Osteoblast (primary cell): ENCODE results near the gene SLC6A9. TPM values are rescaled to one million over a fixed set of nuclear protein-coding genes. Genes with fewer than 3 reads are reported as not detected.

Experiments
- DNase-seq: peaks from one replicate; pipeline ENCODE4 v3.0.0; 2011; ENCODE audit warnings: low spot score, mixed read lengths; ENCODE audit not compliant: insufficient read length; ENCODE audit errors: missing footprints
- H2AFZ ChIP-seq: 2 replicates; pipeline ENCODE4 v1.6.0; 2011; ENCODE audit warnings: mild to moderate bottlenecking, low read length
- H3K27ac ChIP-seq: 2 replicates; pipeline ENCODE4 v1.5.1; 2011; ENCODE audit warnings: mild to moderate bottlenecking, low read depth, low read length, moderate library complexity
- H3K27me3 ChIP-seq: 2 replicates; pipeline ENCODE4 v1.6.0; 2012; ENCODE audit warnings: mild to moderate bottlenecking, control low read depth, inconsistent platforms, low read length, moderate library complexity; ENCODE audit not compliant: insufficient read depth
- H3K36me3 ChIP-seq: 2 replicates; pipeline ENCODE4 v1.5.1; 2011; ENCODE audit warnings: mild to moderate bottlenecking, low read length, control low read depth, moderate library complexity; ENCODE audit not compliant: insufficient read depth
- H3K4me1 ChIP-seq: 2 replicates; pipeline ENCODE4 v1.5.1; 2011; ENCODE audit warnings: mild to moderate bottlenecking, low read length, control low read depth, moderate library complexity; ENCODE audit not compliant: insufficient read depth
- H3K4me2 ChIP-seq: 2 replicates; pipeline ENCODE4 v1.6.0; 2011; ENCODE audit warnings: mild to moderate bottlenecking, low read length; ENCODE audit not compliant: insufficient read depth
- H3K4me3 ChIP-seq: fragments of 200-600 bp; sonication (generic); 3 replicates; pipeline ENCODE4 v1.5.1; 2012; ENCODE audit warnings: mild to moderate bottlenecking, low read length, inconsistent platforms; ENCODE audit not compliant: insufficient read depth
- H3K79me2 ChIP-seq: 2 replicates; pipeline ENCODE4 v1.6.0; 2012; ENCODE audit warnings: mild to moderate bottlenecking, low read length, control low read depth, inconsistent platforms; ENCODE audit not compliant: insufficient read depth
- H3K9me3 ChIP-seq: 2 replicates; pipeline ENCODE4 v1.5.1; 2011; ENCODE audit warnings: low read depth, low read length, control low read depth
- H4K20me1 ChIP-seq: 2 replicates; pipeline ENCODE4 v1.6.0; 2012; ENCODE audit warnings: mild to moderate bottlenecking, low read length, control low read depth; ENCODE audit not compliant: insufficient read depth
- total RNA-seq: library from RNA; depleted of rRNA; stranded (reverse); fragments of >200 nt; gene quantifications from 2 replicates; pipeline ENCODE4 v1.2.3, GENCODE V29; 2012
- TF ChIP-seq, protein P1 (sequence below): IDR thresholded peaks from 2 replicates; pipeline ENCODE4 v1.5.1; 2011; ENCODE audit warnings: mild to moderate bottlenecking, low read depth, low read length, moderate library complexity; ENCODE audit errors: extremely low read depth

SLC6A9 gene
- total RNA-seq: 18.5 and 19.4 TPM in 2 replicates

DNA sequence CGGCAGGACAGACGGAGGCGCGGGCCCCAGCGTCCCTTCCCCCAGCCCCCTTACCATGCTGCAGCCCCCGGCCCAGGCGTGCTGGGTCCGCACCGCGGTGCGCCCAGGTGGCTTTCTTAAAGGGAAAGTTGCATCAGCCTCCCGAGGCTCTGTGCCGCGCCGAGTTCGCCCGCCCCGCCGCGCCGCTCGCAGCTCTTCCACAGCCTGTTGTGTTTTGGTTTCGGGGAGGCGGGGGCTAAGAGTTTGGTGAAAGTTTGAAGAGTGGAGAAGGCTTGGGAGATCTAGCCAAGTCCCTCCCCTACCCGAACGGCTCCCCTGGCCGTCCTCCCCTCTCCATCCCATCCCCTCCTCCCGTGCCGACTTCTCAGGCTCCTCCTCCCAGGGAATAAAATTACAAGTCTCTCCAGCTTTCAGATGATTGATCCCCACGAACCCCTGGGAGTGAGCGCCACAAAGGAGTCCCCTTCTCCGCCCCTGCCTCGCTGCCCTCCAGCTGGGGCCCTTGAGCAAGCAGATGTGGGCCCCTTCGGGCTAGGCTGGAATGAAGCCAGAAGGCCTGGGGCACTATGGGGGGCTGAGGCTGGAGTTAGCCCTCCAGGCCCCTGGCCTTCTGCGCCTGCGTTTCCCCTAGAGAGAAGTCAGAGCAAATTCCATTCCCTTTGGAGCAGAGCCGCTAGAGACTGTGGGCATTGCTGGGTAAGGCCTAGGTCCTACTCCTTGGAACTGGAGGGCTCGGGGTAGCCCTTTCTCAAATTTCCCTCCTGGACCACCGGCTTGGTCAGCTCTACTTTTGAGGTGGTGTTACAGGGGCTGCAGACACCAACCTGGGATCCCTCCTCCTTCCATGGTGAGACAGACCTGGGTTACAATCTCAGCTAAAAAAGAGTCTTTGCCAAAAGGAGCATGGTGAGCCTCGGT lies at the start of gene SLC6A9:
Gene SLC6A9 (minus strand): TSS at position 211 of the 918 bp plus-strand sequence. CDS start 7,185 bp downstream, outside the sequence.
- Histone ChIP-seq H3K4me2 (peak within 1 kb of the TSS; percentile 94), H3K4me1 (peaks cover 20% of the 10 kb centered on the region), H3K4me3 (peak within 1 kb of the TSS; percentile 75), H2AFZ (peak within 1 kb of the TSS; percentile 65), H3K27me3 (no peaks in the 10 kb centered on the region), H3K79me2 (no peaks in the 10 kb centered on the region), H3K36me3 (no peaks in the 10 kb centered on the region), H3K9me3 (no peaks in the 10 kb centered on the region), H3K27ac (no peak within 1 kb of the TSS), H4K20me1 (no peaks in the 10 kb centered on the region)
- TF ChIP-seq, protein P1, sequence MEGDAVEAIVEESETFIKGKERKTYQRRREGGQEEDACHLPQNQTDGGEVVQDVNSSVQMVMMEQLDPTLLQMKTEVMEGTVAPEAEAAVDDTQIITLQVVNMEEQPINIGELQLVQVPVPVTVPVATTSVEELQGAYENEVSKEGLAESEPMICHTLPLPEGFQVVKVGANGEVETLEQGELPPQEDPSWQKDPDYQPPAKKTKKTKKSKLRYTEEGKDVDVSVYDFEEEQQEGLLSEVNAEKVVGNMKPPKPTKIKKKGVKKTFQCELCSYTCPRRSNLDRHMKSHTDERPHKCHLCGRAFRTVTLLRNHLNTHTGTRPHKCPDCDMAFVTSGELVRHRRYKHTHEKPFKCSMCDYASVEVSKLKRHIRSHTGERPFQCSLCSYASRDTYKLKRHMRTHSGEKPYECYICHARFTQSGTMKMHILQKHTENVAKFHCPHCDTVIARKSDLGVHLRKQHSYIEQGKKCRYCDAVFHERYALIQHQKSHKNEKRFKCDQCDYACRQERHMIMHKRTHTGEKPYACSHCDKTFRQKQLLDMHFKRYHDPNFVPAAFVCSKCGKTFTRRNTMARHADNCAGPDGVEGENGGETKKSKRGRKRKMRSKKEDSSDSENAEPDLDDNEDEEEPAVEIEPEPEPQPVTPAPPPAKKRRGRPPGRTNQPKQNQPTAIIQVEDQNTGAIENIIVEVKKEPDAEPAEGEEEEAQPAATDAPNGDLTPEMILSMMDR: no peak
- peak; percentile 94 for DNase-seq

DNA sequence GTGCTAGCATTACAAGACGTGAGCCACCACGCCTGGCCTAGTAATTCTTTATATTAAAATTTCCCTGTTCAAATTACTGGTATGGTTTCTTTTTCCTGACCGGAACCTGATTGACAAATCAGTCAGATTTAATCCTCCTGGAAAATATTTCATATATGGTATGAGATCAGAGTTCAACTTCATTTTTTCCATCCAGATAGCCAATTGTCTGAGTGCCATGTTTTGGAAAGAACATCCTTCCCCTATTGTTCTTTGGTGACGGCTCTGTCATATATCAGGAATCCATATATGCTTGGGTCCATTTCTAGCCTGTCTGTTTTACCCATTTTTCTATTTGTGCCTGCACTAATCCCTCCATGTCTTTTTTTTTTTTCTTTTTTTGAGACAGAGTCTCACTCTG lies 48.3 kb upstream of the SLC6A9 start:
- TF ChIP-seq, protein P1: no peak
- H3K36me3 ChIP-seq: no peaks in the 10 kb centered on the region
- no peaks in the 10 kb centered on the region for H3K4me1 ChIP-seq
- no peak overlapping the region for H3K4me3 ChIP-seq
- H2AFZ ChIP-seq: no peak overlapping the region
- no peaks in the 10 kb centered on the region for H3K9me3 ChIP-seq
- no peak overlapping the region for H3K4me2 ChIP-seq
- H3K79me2 ChIP-seq: no peaks in the 10 kb centered on the region
- no peaks in the 10 kb centered on the region for H3K27me3 ChIP-seq
- no peak overlapping the region for H3K27ac ChIP-seq
- H4K20me1 ChIP-seq: no peaks in the 10 kb centered on the region
- no peak for DNase-seq

DNA sequence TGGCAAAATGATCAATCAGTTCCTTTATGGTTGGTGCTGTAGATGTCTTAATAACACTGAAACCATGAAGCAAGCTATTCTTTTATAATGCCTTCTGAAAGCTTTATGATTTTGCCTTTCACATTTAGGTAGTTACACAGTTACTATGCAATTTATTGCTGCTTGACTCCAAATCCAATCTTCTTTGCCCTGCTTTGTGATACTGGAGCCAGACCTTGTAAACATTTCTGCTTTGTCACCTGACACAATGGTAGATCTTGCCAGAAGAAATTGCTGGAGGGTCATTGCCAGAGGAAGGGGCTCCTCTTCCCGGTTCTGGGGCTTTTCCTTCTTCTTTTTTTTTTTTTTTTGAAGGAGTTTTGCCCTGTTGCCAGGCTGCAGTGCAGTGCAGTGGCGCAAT lies 46.8 kb upstream of the SLC6A9 start:
- no peak overlapping the region for H3K4me2 ChIP-seq
- no peaks in the 10 kb centered on the region for H3K27me3 ChIP-seq
- DNase-seq: no peak
- no peaks in the 10 kb centered on the region for H3K79me2 ChIP-seq
- no peaks in the 10 kb centered on the region for H4K20me1 ChIP-seq
- TF ChIP-seq, protein P1: no peak
- H3K27ac ChIP-seq: no peak overlapping the region
- H3K36me3 ChIP-seq: no peaks in the 10 kb centered on the region
- no peaks in the 10 kb centered on the region for H3K9me3 ChIP-seq
- H3K4me1 ChIP-seq: no peaks in the 10 kb centered on the region
- H2AFZ ChIP-seq: no peak overlapping the region
- H3K4me3 ChIP-seq: no peak overlapping the region

DNA sequence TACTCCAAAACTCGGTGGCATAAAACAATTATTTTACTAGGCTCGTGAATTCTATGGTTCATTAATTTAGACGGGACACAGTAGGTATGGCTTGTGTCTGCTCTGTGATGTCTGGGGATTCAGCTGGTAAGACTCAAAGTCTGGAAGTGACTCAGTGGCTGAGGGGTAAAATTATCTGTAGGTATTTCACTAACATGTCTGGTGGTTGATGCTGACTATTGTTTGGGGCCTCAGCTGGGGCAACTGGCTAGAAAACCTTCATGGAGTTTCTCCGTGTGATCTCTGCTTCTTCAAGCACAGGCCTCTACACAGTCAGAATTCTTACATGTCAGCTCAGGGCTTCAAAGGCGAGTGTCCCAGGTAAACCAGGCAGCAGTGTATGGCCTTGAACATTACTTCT lies 46.2 kb upstream of the SLC6A9 start:
- H3K36me3 ChIP-seq: no peaks in the 10 kb centered on the region

More for the DNA sequence above, 46.2 kb upstream of the SLC6A9 start:
- TF ChIP-seq, protein P1: no peak
- DNase-seq: no peak
- no peaks in the 10 kb centered on the region for H3K27me3 ChIP-seq
- H3K9me3 ChIP-seq: no peaks in the 10 kb centered on the region
- H2AFZ ChIP-seq: no peak overlapping the region
- no peak overlapping the region for H3K27ac ChIP-seq
- no peak overlapping the region for H3K4me2 ChIP-seq
- no peaks in the 10 kb centered on the region for H3K4me1 ChIP-seq
- no peaks in the 10 kb centered on the region for H4K20me1 ChIP-seq
- no peak overlapping the region for H3K4me3 ChIP-seq
- no peaks in the 10 kb centered on the region for H3K79me2 ChIP-seq
